GM21619 (cell line): ENCODE results near the gene IRF8.
"Not testable (repeated sequence)": the region's sequence is repeated elsewhere in the genome, so short reads cannot be mapped to it uniquely, and the experiment has no call there.

Source experiments
- ATAC-seq: cut with Tn5 transposase; IDR thresholded peaks from one replicate; pipeline ENCODE4 v1.9.1; 2021; ENCODE audit not compliant: unreplicated experiment

The IRF8 gene

GRCh38 chr16:85929259-85929721 is 30.3 kb downstream of the IRF8 start:
- no peak for ATAC-seq

DNA sequence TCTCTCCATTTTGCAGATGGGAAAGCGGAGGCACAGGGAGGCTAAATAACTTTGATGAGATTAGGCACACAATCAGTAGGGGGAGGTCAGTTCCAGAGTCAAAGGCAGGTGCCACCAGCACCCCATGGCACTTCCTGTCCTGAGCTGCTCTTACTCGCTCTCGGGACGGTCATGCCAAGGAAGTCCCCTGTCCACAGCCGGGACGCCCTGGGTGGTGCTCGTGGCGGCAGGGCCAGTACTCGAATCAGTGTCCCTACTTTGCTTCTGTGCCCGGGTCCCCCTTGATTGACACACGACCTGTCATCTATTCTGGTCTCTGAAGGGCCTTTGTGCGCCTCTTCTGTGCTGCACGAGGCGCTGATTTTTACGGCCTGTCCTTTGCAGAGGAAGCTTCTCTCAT is 31.3 kb downstream of the IRF8 start:
- no peak for ATAC-seq

DNA sequence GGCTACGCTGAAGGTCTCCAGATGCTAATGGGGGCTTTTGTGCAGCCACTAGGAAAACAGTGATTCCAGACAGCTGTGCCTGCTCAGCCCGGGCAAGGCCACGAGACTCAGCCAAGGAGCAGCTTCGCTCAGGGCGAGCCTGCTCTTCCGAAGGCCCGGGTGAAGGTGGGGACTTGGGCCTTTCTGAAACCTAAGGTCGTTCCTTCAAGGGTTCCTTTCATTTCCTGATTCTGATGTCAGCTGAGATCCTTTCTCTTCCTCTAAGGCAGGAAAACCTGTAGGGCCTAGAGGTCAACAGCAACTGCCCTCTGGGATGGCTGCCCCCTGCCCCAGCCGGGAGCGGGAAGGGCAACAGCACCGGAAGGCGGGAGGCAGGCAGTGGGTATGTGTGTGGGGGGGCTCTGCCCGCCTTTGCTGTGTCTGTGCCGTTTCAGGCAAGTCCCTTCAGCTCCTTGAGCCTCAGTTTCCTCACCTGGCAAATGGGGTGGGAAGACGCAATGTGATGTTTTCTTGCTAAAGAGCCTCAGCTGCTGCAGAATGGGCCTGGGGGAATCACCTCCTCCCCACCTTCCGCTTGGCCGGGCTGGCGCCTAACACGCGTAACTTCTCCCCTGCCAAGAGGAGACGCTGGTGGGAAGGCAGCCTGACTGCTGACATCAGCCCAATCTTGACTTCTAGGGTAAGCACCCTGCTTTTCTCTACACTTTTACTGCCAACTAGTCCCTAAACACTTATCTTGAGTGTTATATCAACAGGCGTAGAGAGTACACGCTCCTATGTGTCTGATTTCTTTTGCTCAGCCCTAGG is 32.8 kb downstream of the IRF8 start:
- no peak for ATAC-seq

DNA sequence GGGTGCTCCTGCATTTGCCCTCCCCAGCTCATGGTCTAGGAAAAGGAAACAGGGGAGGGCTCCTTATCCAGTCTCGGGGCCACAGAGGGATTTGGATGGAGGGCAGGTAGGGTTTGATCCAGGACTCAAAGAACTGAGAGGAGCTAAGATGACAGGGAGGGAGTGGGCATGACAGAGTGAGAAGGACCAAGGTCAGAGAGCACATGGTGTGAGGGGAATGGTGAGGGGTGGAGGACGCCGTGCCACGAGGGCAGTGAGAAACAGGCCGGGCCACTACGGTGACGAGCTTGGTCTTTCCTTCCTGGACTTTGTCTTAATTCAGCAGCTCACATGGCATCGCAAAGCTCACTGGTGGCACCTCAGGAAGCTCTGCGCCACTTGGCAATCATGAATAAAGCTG is 35.2 kb downstream of the IRF8 start:
- ATAC-seq = no peak

GRCh38 chr16:85935391-85935973 is 36.5 kb downstream of the IRF8 start:
- no peak for ATAC-seq

GRCh38 chr16:85935974-85936760 is 37.2 kb downstream of the IRF8 start:
- ATAC-seq = peak; percentile 77

- ATAC-seq = peak; percentile 4
These were observed 37.9 kb downstream of the IRF8 start for GRCh38 chr16:85936816-85937215.

GRCh38 chr16:85940214-85940613 is 41.3 kb downstream of the IRF8 start:
- no peak for ATAC-seq

GRCh38 chr16:85941863-85942644 is 43.1 kb downstream of the IRF8 start:
- ATAC-seq = no peak

- not testable (repeated sequence) for ATAC-seq
These were observed 43.7 kb downstream of the IRF8 start for GRCh38 chr16:85942659-85943058.

- no peak for ATAC-seq
These were observed 44.7 kb downstream of the IRF8 start for GRCh38 chr16:85943711-85944110.

DNA sequence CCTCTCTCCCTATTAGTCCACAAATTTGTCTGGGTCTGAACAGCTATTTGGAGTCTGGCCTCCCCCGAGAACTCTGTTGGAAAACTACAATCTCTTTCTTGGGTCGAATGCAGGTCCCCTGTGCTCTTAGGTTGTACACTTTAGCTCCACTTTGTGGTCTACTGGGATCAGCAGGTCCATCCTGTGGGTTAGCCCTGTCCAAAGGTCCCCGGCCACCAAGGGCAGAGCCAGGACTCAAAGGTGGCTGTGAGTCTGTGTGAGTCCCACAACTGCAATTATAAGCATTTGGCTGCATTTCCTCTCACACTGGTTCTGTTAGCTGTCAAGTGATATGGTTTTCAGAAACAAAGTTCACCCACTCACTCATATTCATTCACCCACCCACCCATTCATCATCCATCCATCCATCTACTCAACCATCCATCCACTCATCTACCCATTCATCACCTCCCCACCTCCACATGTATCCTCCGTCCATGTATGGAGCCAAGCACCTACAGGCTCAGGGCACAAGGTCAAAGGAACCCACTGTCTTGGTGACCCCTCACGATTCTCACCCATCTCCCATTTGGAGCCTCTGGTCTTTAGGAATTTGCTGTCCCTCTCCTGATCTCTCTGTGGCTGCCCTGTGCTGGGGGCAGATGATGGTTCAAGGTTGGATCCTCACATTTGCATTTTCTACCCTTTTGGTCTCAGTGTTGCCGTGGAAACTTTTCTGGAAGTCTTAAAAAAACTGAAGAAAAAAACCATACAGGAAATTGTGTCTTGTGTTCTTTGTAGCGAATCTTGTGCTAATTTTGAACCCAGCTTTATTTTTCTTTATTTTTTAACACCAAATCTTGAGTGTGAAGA is 45.8 kb downstream of the IRF8 start:
- no peak for ATAC-seq

- ATAC-seq = no peak
These were observed 46.4 kb downstream of the IRF8 start for GRCh38 chr16:85945424-85945751.

DNA sequence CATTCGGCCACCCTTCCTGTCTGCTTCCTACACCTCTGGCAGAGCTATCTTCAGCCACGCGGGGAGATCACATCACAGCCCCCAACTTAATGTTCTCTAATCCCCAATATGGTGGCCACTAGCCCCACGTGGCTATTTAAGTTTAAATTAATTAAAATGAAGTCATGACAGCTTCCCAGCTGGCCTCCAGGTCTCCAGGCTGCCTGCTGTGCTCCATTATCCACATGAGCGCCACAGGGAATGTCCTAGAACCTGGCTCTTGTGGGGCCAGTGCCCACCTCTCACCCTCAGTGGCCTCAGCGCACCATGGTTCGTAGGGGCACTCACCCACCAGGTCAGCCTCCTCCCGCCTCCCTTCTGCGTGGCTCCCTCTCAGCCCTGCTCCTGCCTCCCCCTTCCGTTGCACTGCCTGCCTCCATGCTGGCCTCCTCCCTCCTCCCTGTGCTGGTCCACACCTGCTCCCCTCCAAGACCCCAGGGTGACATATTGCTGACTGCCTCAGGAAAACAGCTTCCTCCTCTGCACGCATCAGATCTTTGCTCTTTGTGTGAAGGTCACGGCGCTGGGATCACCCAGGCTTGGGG is 47.7 kb downstream of the IRF8 start:
- no peak for ATAC-seq

DNA sequence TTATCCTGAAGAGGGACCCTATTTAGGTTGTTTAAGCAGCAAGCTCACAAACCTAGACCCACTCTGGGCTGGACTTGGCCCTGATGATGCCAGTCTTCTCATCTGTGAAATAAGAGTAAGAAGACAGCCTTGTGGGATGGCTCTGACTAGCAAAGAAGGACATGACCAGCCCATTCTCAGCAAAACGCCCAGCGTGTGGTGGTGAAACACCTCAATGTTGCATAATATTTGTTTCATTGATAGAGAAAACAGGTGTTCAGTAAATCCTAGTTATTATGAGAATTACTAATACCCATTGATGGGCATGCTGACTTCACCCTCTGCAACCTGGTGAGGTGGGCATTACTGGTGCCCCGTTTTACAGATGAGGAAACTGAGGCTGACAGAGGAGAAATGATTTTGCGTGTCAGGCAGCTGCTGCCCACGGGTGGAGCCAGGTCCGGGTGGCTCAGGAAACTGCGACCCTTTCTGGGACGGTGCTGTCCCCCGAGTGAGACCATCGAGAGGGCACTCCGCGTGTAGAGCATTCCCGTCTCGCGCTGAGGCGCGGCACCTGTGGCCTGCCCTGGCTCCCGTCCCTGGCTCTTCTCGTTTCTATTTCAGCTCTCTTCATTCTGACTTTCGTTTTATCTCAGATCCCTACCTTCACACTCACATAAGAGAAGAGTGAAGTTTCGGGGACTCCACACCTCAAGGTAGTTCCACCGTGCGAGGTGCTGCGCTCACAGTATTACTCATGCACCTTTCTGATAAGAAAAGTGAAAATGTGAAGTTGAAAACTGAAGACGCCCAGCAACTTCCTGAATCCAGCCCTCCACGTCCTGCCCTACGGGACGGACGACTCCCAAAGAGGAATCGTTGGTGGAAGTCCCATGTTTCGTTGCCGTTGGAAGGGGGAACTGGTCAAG is 48.5 kb downstream of the IRF8 start:
- peak; percentile 82 for ATAC-seq

DNA sequence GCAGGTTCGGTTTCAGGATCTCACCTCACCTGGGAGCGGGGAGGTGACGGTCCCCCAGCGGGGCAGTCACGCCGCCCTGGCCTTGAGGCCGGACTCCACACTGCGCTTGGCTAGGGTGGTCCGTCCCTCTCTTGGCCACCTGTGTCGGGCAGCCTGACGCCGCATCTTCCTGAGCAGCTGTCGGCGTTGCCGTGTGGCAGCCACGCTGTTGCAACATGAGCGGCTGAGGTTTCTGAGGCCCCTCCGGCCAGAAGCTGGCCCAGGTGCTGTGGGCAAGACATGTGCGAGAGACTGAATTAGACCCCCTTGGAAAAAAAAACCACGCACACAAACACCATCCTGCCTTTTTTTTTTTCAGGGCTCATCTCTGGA is 49.2 kb downstream of the IRF8 start:
- ATAC-seq = peak; percentile 30

DNA sequence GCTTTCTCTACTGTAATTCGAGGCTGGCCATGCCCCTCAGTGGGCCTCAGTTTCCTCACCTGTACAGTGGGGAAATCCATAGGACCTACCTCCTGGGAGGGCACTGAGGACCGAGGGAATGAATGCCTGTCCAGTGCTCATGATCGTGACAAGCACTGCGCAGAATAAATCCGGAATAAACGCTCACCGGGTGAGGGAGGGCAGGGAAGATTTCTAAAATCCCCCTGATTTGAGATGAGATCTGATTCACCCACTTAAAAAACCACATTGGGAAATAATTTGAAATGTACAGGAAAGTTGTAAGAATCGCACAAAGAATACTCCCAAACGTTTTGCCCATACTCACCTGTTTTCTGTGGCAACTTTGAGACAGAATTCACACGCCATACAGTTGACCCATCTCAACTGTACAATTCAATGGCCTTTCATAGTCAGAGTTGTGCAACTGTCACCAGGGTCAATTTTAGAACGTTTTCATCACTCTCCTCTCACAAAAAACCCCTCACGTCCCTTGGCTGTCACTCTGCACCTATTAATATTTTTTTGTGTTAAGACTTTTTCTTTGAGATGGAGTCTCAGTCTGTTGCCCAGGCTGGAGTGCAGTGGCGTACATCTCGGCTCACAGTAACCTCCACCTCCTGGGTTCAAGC is 49.8 kb downstream of the IRF8 start:
- ATAC-seq = no peak

DNA sequence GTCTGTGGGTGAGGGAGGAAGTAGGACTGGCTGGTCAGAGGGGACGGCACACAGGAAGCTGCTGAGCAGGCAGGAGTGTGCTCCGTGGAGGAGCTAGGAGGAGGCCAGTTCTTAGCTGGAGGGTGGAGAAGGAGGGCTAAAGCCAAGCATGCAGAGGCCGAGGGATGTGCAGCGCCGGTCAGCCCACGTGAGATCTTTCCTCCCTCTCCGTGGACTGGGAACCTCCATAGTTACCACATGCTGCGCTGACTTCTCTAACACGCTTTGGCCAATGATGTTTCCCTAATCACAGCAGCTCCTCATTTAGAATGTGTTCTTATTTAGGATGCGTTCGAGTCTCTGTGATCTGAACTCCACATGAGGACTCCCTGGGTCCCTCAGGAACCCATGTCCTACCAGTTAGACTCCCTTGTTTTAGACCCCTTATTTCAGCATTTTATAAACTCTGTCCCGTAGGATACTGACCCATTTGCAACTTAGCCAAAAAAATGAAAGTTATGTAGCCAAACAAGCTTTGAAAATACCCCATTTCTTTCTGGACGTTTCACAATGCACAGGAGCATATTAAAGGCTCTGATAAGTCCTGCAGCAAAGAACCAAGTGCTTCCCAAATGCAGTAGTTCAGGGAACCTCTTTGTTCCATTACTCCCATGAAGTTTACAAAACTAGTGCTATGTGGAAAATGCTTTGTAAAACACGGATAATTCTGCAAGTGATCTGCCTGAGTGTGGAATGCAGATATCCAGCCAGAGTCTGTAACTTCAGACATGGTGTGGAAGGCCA is 51.4 kb downstream of the IRF8 start:
- ATAC-seq = no peak
